ENCODE results near the gene MTHFD1. TPM values are rescaled to one million over a fixed set of nuclear protein-coding genes. Genes with fewer than 3 reads are reported as not detected.

MTHFD1 gene
- total RNA-seq, 2 donors from 2014 or later = 26.1 to 34.7 TPM

- peak within 1 kb of the TSS; percentile 44 to 59 for H3K27ac ChIP-seq
- H3K36me3 ChIP-seq = no peaks in the 10 kb centered on the region
- peak; percentile 61 for DNase-seq (ENCODE audit: low spot score)
- no peaks in the 10 kb centered on the region for H3K27me3 ChIP-seq (replicated peaks; ENCODE audit: insufficient read depth)
- TF ChIP-seq POLR2A (IDR thresholded peaks at IDR 0.05) (no peak), CTCF (IDR thresholded peaks at IDR 0.05) (peak in 1 of 4 experiments; percentile 17)
- H3K4me3 ChIP-seq = peak within 1 kb of the TSS; percentile 63 to 67
- under 1% methylated on average over 54 of the region's 74 CpGs for WGBS
- peaks cover 4% of the 10 kb centered on the region for H3K4me1 ChIP-seq (replicated peaks)
- no peaks in the 10 kb centered on the region for H3K9me3 ChIP-seq
- intact Hi-C loops (cut with DNase I) = no loop called here
Measured at GRCh38 chr14:64465191-64465822, 77.2 kb downstream of the MTHFD1 start, which contains the start of gene AKAP5. TSS of gene AKAP5 (plus strand) at chr14:64465499. CDS start at chr14:64468395, 2,896 bp downstream.

- Histone ChIP-seq H3K27ac (peak overlapping the region; percentile 44 to 59), H3K36me3 (no peaks in the 10 kb centered on the region), H3K4me1 (replicated peaks) (peaks cover 4% of the 10 kb centered on the region), H3K9me3 (no peaks in the 10 kb centered on the region), H3K4me3 (peak overlapping the region; percentile 63 to 67), H3K27me3 (replicated peaks; ENCODE audit: insufficient read depth) (no peaks in the 10 kb centered on the region)
- WGBS = 7% methylated on average over 15 of the region's 15 CpGs
- no peak for DNase-seq (ENCODE audit: low spot score)
- no peak for TF ChIP-seq POLR2AphosphoS5 (IDR thresholded peaks at IDR 0.05)
- TF ChIP-seq CTCF (IDR thresholded peaks at IDR 0.05) = no peak
- no peak for TF ChIP-seq POLR2A (IDR thresholded peaks at IDR 0.05)
- intact Hi-C loops (cut with DNase I) = no loop called here
Measured at GRCh38 chr14:64465831-64466554, 77.8 kb downstream of the MTHFD1 start.

GRCh38 chr14:64467101-64467500 is 78.9 kb downstream of the MTHFD1 start:
- peaks cover 4% of the 10 kb centered on the region for H3K4me1 ChIP-seq (replicated peaks)
- 80% methylated on average over 3 of the region's 3 CpGs for WGBS
- intact Hi-C loops (cut with DNase I) = no loop called here

GRCh38 chr14:64467566-64467965 is 79.4 kb downstream of the MTHFD1 start:
- H3K4me1 ChIP-seq (replicated peaks) = peaks cover 4% of the 10 kb centered on the region
- H3K27me3 ChIP-seq (replicated peaks; ENCODE audit: insufficient read depth) = no peaks in the 10 kb centered on the region
- H3K9me3 ChIP-seq = no peaks in the 10 kb centered on the region
- H3K36me3 ChIP-seq = no peaks in the 10 kb centered on the region
- TF ChIP-seq POLR2AphosphoS5 (IDR thresholded peaks at IDR 0.05) (peak; percentile 4), POLR2A (IDR thresholded peaks at IDR 0.05) (no peak)
- no peak overlapping the region for H3K27ac ChIP-seq
- intact Hi-C loops (cut with DNase I) = no loop called here
- H3K4me3 ChIP-seq = no peak overlapping the region
- DNase-seq (ENCODE audit: low spot score) = no peak

More at GRCh38 chr14:64467101-64467500, 78.9 kb downstream of the MTHFD1 start:
- no peaks in the 10 kb centered on the region for H3K9me3 ChIP-seq
- no peak overlapping the region for H3K4me3 ChIP-seq
- H3K27ac ChIP-seq = no peak overlapping the region
- TF ChIP-seq POLR2A (IDR thresholded peaks at IDR 0.05) = no peak
- no peak for TF ChIP-seq CTCF (IDR thresholded peaks at IDR 0.05)
- no peak for TF ChIP-seq POLR2AphosphoS5 (IDR thresholded peaks at IDR 0.05)
- no peak for DNase-seq (ENCODE audit: low spot score)
- no peaks in the 10 kb centered on the region for H3K36me3 ChIP-seq
- no peaks in the 10 kb centered on the region for H3K27me3 ChIP-seq (replicated peaks; ENCODE audit: insufficient read depth)

GRCh38 chr14:64468451-64468850 is 80.3 kb downstream of the MTHFD1 start:
- no peak overlapping the region for H3K4me3 ChIP-seq
- intact Hi-C loops (cut with DNase I) = no loop called here
- H3K36me3 ChIP-seq = no peaks in the 10 kb centered on the region

More at GRCh38 chr14:64468451-64468850, 80.3 kb downstream of the MTHFD1 start:
- TF ChIP-seq CTCF (IDR thresholded peaks at IDR 0.05) (no peak), POLR2A (IDR thresholded peaks at IDR 0.05) (no peak), POLR2AphosphoS5 (IDR thresholded peaks at IDR 0.05) (no peak)
- DNase-seq (ENCODE audit: low spot score) = no peak
- H3K27ac ChIP-seq = no peak overlapping the region
- WGBS = 78% methylated on average over 3 of the region's 3 CpGs
- no peaks in the 10 kb centered on the region for H3K27me3 ChIP-seq (replicated peaks; ENCODE audit: insufficient read depth)
- H3K4me1 ChIP-seq (replicated peaks) = peaks cover 4% of the 10 kb centered on the region
- H3K9me3 ChIP-seq = no peaks in the 10 kb centered on the region
